Neutrophil (primary cell): ENCODE results near the gene PROKR1.
A peak's percentile ranks its signal among the peaks of the same experiment; 100 is the strongest.

Source experiments
- H3K27ac ChIP-seq: fragments of 200-600 bp; sonication (generic); 2 replicates; pipeline ENCODE4 v1.5.1; 2016; ENCODE audit warnings: mild to moderate bottlenecking, moderate library complexity
- H3K27me3 ChIP-seq: fragments of 200-600 bp; sonication (generic); 2 replicates; pipeline ENCODE4 v1.6.0; 2016; ENCODE audit warnings: mild to moderate bottlenecking
- H3K36me3 ChIP-seq: fragments of 200-600 bp; sonication (generic); 2 replicates; pipeline ENCODE4 v1.5.1; 2017
- H3K4me1 ChIP-seq, 2 experiments: fragments of 200-600 bp in 1 of 2; sonication (generic) in 1 of 2; 1 replicate in 1 of 2; 2 replicates in 1 of 2; pipeline versions ENCODE4 v1.5.1 to v1.6.1; 2013 to 2016; ENCODE audit warnings: low read depth in 1 of 2, low read length in 1 of 2, mild to moderate bottlenecking in 1 of 2, moderate library complexity in 1 of 2; ENCODE audit not compliant: control insufficient read depth in 1 of 2, insufficient read depth in 1 of 2
- H3K4me3 ChIP-seq, 2 experiments: fragments of 200-600 bp in 1 of 2; sonication (generic) in 1 of 2; 1 replicate in 1 of 2; 2 replicates in 1 of 2; pipeline ENCODE4 v1.5.1; 2013 to 2016; ENCODE audit warnings: low read depth in 1 of 2, low read length in 1 of 2, mild to moderate bottlenecking in 1 of 2, moderate library complexity in 1 of 2
- H3K9me3 ChIP-seq: fragments of 200-600 bp; sonication (generic); 2 replicates; pipeline ENCODE4 v1.5.1; 2016
- TF ChIP-seq, protein P1 (sequence below): fragments of 200-600 bp; sonication (generic); IDR thresholded peaks from 2 replicates; pipeline ENCODE4 v1.5.1; 2016; ENCODE audit warnings: antibody characterized with exemption

PROKR1 gene

DNA sequence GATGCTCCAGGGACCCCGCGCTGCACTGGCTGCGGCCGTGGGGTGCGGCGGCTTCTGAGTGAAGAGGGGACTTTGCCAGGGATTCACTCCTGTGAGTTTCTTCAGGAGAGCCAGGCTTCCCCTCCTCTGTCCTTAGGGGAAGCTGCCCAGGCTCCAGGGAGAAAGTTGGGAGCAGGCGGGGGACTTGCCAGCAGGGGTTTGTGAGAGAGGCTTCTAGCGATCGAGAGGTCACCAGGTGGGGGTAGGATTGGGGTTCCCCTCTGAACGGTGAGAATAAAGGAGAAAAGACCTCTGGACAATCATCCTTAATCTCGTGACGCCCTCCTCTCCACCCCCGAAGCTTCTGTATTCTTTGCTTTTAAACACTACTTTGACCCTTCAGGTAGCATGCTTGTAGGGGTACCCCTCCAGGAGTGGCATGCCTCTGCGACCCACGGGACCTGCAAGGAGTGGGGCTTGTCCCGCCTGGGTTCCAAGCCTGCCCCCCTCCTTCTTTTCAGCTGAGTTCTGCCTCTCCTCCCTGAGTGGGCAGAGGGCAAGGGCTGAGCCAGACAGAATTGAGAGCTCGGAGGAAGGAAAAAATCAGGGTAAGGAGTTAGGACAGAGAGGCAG lies 601 bp downstream of the PROKR1 start:
- peaks cover 76% of the 10 kb centered on the region for H3K27me3 ChIP-seq
- H3K27ac ChIP-seq, result no peak overlapping the region
- H3K36me3 ChIP-seq, result no peaks in the 10 kb centered on the region
- H3K9me3 ChIP-seq, result no peaks in the 10 kb centered on the region
- peak overlapping the region in 1 of 2 experiments; percentile 53 for H3K4me3 ChIP-seq
- TF ChIP-seq, protein P1, sequence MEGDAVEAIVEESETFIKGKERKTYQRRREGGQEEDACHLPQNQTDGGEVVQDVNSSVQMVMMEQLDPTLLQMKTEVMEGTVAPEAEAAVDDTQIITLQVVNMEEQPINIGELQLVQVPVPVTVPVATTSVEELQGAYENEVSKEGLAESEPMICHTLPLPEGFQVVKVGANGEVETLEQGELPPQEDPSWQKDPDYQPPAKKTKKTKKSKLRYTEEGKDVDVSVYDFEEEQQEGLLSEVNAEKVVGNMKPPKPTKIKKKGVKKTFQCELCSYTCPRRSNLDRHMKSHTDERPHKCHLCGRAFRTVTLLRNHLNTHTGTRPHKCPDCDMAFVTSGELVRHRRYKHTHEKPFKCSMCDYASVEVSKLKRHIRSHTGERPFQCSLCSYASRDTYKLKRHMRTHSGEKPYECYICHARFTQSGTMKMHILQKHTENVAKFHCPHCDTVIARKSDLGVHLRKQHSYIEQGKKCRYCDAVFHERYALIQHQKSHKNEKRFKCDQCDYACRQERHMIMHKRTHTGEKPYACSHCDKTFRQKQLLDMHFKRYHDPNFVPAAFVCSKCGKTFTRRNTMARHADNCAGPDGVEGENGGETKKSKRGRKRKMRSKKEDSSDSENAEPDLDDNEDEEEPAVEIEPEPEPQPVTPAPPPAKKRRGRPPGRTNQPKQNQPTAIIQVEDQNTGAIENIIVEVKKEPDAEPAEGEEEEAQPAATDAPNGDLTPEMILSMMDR, result no peak
- peaks cover 0 to 11% of the 10 kb centered on the region in 2 experiments for H3K4me1 ChIP-seq

DNA sequence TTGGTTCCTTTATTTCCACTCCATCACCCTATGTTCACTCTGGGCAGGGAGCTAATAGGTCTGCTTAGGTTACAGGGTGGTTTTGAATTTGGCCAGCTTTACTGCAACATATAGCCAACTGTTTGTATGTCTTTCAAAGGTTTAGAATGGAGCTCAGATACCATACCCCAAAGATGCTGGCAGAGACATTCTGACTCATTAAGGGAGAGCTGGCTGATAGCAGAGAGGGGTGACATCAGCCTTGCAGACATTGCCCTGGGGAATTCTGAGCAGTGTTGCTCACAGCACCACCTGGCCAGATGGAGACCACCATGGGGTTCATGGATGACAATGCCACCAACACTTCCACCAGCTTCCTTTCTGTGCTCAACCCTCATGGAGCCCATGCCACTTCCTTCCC lies 2.1 kb downstream of the PROKR1 start:
- no peak overlapping the region for H3K4me3 ChIP-seq
- no peaks in the 10 kb centered on the region for H3K9me3 ChIP-seq
- H3K27ac ChIP-seq, result no peak overlapping the region
- peaks cover 71% of the 10 kb centered on the region for H3K27me3 ChIP-seq
- TF ChIP-seq, protein P1, result no peak
- H3K4me1 ChIP-seq, result peaks cover 0 to 11% of the 10 kb centered on the region in 2 experiments
- no peaks in the 10 kb centered on the region for H3K36me3 ChIP-seq

DNA sequence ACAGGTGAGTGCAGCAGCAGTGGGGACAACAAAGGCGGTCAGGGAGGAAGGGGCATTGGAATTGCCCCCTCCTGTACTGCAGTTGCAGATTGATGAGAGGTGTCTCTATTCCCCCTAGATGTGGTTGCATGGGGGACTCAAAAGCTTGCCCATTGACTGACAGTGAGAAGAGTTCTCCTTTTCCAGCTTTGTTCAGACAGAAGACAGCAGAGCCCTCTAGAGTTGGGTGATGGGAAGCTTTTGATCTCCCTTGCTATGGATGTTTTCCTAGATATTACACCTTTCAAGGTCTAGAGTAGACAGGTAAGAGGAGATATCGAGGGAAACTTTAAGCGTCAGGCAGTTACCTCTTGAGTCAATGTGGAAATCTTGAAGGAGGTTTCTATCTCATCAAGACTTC lies 2.9 kb downstream of the PROKR1 start:
- Histone ChIP-seq H3K4me1 (peaks cover 0 to 11% of the 10 kb centered on the region in 2 experiments), H3K36me3 (no peaks in the 10 kb centered on the region), H3K27me3 (peaks cover 63% of the 10 kb centered on the region), H3K9me3 (no peaks in the 10 kb centered on the region), H3K27ac (no peak overlapping the region), H3K4me3 (no peak overlapping the region)
- TF ChIP-seq, protein P1, result no peak

DNA sequence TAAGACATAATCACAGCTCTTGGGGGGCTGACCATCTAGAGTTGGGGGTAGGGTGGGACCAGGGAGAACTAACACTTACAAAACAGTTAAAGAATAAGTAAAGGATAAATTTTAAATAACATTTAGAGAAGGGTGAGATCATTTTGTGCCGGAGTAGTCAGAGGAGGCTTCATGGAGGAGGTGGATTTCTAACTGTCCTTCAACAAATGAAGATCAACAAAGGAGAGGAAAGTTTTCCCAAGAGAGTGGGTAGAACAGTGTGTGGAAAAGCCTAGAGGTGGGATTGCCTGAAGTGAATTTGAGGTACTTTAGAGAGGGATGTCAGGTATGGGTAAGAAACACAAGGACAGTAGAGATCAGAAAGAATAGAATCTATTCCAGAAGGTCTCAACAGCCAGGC lies 7.3 kb downstream of the PROKR1 start:
- no peaks in the 10 kb centered on the region for H3K9me3 ChIP-seq
- no peak overlapping the region for H3K27ac ChIP-seq
- H3K36me3 ChIP-seq, result no peaks in the 10 kb centered on the region
- TF ChIP-seq, protein P1, result no peak
- peaks cover 47% of the 10 kb centered on the region for H3K27me3 ChIP-seq
- H3K4me1 ChIP-seq, result no peaks in the 10 kb centered on the region
- H3K4me3 ChIP-seq, result no peak overlapping the region

DNA sequence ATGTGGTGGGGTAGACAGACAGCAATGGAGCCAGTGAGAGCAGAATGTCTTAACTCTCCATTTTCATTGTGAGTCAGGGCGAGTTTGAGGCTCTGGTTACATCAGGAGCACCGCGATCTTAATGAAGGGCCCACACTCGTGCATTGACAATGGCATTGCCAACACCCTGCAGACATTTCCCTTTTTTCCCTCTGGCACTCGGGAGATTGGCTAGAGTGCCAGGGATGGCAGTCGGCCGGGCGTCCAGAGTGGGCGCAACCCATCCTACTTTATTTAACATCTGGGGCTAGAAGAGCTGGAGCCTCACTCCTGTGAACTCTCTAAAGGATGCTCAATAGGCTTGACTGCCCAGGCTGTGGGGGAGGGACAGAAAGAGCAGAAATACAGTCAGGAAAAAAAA lies 9.7 kb downstream of the PROKR1 start:
- Histone ChIP-seq H3K27me3 (peaks cover 48% of the 10 kb centered on the region), H3K4me3 (no peak overlapping the region), H3K27ac (no peak overlapping the region), H3K36me3 (no peaks in the 10 kb centered on the region), H3K9me3 (no peaks in the 10 kb centered on the region), H3K4me1 (no peaks in the 10 kb centered on the region)
- TF ChIP-seq, protein P1, result no peak
